Hepatocyte (in vitro differentiated cells): ENCODE results near the gene TSR3. TPM values are rescaled to one million over a fixed set of nuclear protein-coding genes. Genes with fewer than 3 reads are reported as not detected.

Experiments used
- DNase-seq: peaks from one replicate; pipeline ENCODE4 v3.0.0-alpha.2; 2016; ENCODE audit warnings: low spot score
- H2AFZ ChIP-seq: fragments of 200-600 bp; sonication (generic); 2 replicates; pipeline ENCODE4 v1.6.0; 2016; ENCODE audit warnings: antibody characterized with exemption, mild to moderate bottlenecking
- H3K27ac ChIP-seq: fragments of 200-600 bp; sonication (generic); 2 replicates; pipeline ENCODE4 v1.5.1; 2016; ENCODE audit warnings: mild to moderate bottlenecking
- H3K27me3 ChIP-seq: fragments of 200-600 bp; sonication (generic); 2 replicates; pipeline ENCODE4 v1.6.1; 2016
- H3K36me3 ChIP-seq: fragments of 200-600 bp; sonication (generic); replicated peaks from 2 replicates; pipeline ENCODE4 v1.5.1; 2016; ENCODE audit warnings: low read depth; ENCODE audit not compliant: insufficient read depth
- H3K4me1 ChIP-seq: fragments of 200-600 bp; sonication (generic); 2 replicates; pipeline ENCODE4 v1.5.1; 2016; ENCODE audit warnings: mild to moderate bottlenecking, moderate library complexity; ENCODE audit not compliant: insufficient read depth
- H3K4me2 ChIP-seq: fragments of 200-600 bp; sonication (generic); 2 replicates; pipeline ENCODE4 v1.6.0; 2016
- H3K4me3 ChIP-seq: fragments of 200-600 bp; sonication (generic); 2 replicates; pipeline ENCODE4 v1.5.1; 2016; ENCODE audit warnings: mild to moderate bottlenecking
- H3K79me2 ChIP-seq: fragments of 200-600 bp; sonication (generic); 2 replicates; pipeline ENCODE4 v1.6.0; 2017; ENCODE audit warnings: mild to moderate bottlenecking
- H3K9me2 ChIP-seq: fragments of 200-600 bp; sonication (generic); replicated peaks from 2 replicates; pipeline ENCODE4 v1.6.0; 2017; ENCODE audit warnings: mild to moderate bottlenecking; ENCODE audit not compliant: insufficient read depth
- H3K9me3 ChIP-seq: fragments of 200-600 bp; sonication (generic); 2 replicates; pipeline ENCODE4 v1.5.1; 2016; ENCODE audit warnings: low read depth, mild to moderate bottlenecking
- H4K20me1 ChIP-seq: fragments of 200-600 bp; sonication (generic); 2 replicates; pipeline ENCODE4 v1.6.0; 2016; ENCODE audit warnings: mild to moderate bottlenecking; ENCODE audit not compliant: insufficient read depth, poor library complexity, severe bottlenecking
- CTCF ChIP-seq: fragments of 200-600 bp; sonication (generic); IDR thresholded peaks from 2 replicates; pipeline ENCODE4 v1.5.1; 2016; ENCODE audit warnings: antibody characterized with exemption, mild to moderate bottlenecking; ENCODE audit not compliant: poor library complexity
- EZH2 ChIP-seq: fragments of 200-600 bp; sonication (generic); IDR thresholded peaks from 2 replicates; pipeline ENCODE4 v1.6.1; 2016; ENCODE audit warnings: antibody characterized with exemption, mild to moderate bottlenecking, borderline replicate concordance
- EZH2phosphoT487 ChIP-seq: fragments of 200-600 bp; sonication (generic); IDR thresholded peaks from one replicate; pipeline ENCODE4 v1.6.1; 2018; ENCODE audit warnings: antibody characterized with exemption, mild to moderate bottlenecking, low read depth, moderate library complexity; ENCODE audit not compliant: unreplicated experiment, severe bottlenecking
- WGBS: methylation state at CpG from one replicate; pipeline ENCODE4 v1.1.6; 2016; ENCODE audit warnings: low lambda C conversion rate; ENCODE audit errors: missing lambda C conversion rate; 5-methylcytosine and 5-hydroxymethylcytosine counted together
- polyA plus RNA-seq: library from polyadenylated mRNA; unstranded; fragments of >200 nt; fragmentation: Nextera tagmentation; extraction: Ambion mirVana; gene quantifications from 2 replicates; pipeline ENCODE4 v1.2.1, GENCODE V29; 2016
- total RNA-seq: library from RNA; depleted of rRNA; stranded (reverse); fragments of >200 nt; gene quantifications from 2 replicates; pipeline ENCODE4 v1.2.3, GENCODE V29; 2014

TSR3 gene
- total and polyA plus RNA-seq, 2 experiments from 2014 or later = 73.0 to 137 TPM

- Histone ChIP-seq H3K4me1 (no peaks in the 10 kb centered on the region), H3K27ac (no peak overlapping the region), H3K4me3 (no peak overlapping the region), H4K20me1 (peaks cover 9% of the 10 kb centered on the region), H3K79me2 (peaks cover 3% of the 10 kb centered on the region), H3K9me2 (no peaks in the 10 kb centered on the region), H3K36me3 (no peaks in the 10 kb centered on the region), H3K4me2 (no peak overlapping the region), H3K9me3 (no peaks in the 10 kb centered on the region), H2AFZ (no peak overlapping the region), H3K27me3 (no peaks in the 10 kb centered on the region)
- DNase-seq = no peak
- TF ChIP-seq CTCF (no peak), EZH2phosphoT487 (no peak), EZH2 (no peak)
- WGBS = 96% methylated on average over 22 of the region's 24 CpGs
Measured at GRCh38 chr16:1366712-1367299, 15.1 kb upstream of the TSR3 start.

DNA sequence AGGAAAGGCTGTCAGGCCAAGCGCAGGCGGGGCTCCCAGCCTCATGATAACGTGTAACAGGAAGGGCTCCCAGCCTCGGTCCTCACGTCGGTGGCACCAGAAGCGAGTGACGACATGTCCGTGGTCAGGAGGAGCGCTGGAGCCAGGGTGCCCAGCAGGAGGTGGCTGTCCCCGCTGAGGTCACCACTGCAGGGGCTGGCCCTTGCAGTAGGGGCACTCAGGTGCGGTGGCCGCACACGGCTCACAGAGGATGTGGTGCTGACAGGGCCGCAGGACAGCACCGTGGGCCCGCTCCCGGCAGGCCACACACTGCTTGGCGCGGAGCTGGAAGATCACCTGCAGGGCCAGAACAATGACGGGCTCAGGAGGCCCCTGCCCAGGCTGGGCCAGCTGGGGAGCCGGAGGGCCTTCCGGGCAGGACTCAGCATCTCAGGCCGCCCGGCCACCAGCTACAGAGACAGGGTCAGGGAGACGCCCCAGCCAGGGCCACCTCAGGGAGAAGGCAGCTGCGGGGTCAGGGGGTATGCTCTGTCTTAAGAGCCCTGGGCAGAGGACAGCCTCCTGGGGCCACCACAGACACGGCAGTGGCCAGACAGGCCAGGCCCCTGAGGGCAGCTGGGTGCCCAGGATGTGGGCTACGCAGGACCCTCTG lies 14.5 kb upstream of the TSR3 start:
- no peak overlapping the region for H3K4me2 ChIP-seq
- no peaks in the 10 kb centered on the region for H3K9me3 ChIP-seq
- no peak overlapping the region for H3K4me3 ChIP-seq
- no peaks in the 10 kb centered on the region for H3K27me3 ChIP-seq
- peaks cover 9% of the 10 kb centered on the region for H4K20me1 ChIP-seq
- H3K79me2 ChIP-seq = peaks cover 3% of the 10 kb centered on the region
- 97% methylated on average over 28 of the region's 29 CpGs for WGBS
- no peak overlapping the region for H3K27ac ChIP-seq
- H3K36me3 ChIP-seq = no peaks in the 10 kb centered on the region
- no peaks in the 10 kb centered on the region for H3K9me2 ChIP-seq
- no peak for DNase-seq
- TF ChIP-seq EZH2 = no peak
- no peak for TF ChIP-seq EZH2phosphoT487
- TF ChIP-seq CTCF = no peak
- H3K4me1 ChIP-seq = no peaks in the 10 kb centered on the region
- H2AFZ ChIP-seq = no peak overlapping the region

DNA sequence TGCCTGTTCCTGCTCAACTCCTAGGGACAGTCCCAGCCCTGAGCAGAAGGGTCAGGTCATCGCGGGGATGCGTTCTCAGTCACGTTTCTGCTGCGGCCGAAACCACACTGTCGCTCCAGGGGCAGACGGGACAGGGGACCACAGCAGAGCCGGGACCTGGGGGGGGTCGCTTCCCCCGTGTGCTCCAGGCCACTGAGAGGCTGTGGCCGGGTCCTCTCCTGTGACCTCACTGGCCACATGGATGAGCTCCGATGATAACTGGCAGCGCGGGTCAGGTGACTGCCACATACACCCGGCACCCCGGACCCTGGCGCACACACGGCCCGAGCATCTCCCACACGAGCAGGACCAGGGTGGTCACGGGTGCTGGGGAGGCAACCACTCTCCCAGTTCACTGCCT lies 12.8 kb upstream of the TSR3 start:
- no peaks in the 10 kb centered on the region for H3K9me2 ChIP-seq
- no peaks in the 10 kb centered on the region for H3K27me3 ChIP-seq
- H3K4me3 ChIP-seq = no peak overlapping the region
- H3K4me1 ChIP-seq = no peaks in the 10 kb centered on the region
- no peak overlapping the region for H3K4me2 ChIP-seq
- peaks cover 19% of the 10 kb centered on the region for H3K79me2 ChIP-seq
- no peaks in the 10 kb centered on the region for H3K9me3 ChIP-seq
- peaks cover 9% of the 10 kb centered on the region for H4K20me1 ChIP-seq
- no peak for DNase-seq
- no peak overlapping the region for H2AFZ ChIP-seq
- H3K36me3 ChIP-seq = no peaks in the 10 kb centered on the region
- TF ChIP-seq EZH2phosphoT487 (no peak), EZH2 (no peak), CTCF (no peak)
- no peak overlapping the region for H3K27ac ChIP-seq
- 90% methylated on average over 22 of the region's 22 CpGs for WGBS
